HG02970 (cell line): ENCODE data around the gene CFAP46.
"Not testable (repeated sequence)": the region's sequence is repeated elsewhere in the genome, so short reads cannot be mapped to it uniquely, and the experiment has no call there.

Experiments
- ATAC-seq: cut with Tn5 transposase; IDR thresholded peaks from one replicate; pipeline ENCODE4 v1.9.1; 2021; ENCODE audit warnings: mild to moderate bottlenecking, moderate library complexity, moderate number of reproducible peaks; ENCODE audit not compliant: unreplicated experiment, low FRiP score

Gene CFAP46

DNA sequence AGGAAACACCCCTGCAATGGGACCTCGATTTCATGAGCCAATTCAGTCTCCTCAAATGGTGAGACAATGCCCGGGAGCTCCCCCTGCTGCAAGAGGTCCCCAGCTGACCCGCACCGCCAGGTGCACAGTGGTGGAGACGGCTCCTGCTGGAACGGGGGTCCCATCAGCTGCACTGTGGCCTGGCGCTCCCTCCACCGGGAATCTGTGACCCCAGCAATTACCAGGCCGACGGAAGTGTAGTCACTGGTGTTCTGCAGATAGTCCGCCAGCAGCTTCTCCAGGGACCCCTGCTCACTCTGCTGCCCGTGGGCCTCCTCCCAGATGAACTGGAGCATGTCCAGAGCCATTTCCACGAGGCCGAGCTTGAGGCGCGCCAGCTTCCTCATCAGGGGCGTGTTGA is 91.5 kb downstream of the CFAP46 start:
- no peak for ATAC-seq

DNA sequence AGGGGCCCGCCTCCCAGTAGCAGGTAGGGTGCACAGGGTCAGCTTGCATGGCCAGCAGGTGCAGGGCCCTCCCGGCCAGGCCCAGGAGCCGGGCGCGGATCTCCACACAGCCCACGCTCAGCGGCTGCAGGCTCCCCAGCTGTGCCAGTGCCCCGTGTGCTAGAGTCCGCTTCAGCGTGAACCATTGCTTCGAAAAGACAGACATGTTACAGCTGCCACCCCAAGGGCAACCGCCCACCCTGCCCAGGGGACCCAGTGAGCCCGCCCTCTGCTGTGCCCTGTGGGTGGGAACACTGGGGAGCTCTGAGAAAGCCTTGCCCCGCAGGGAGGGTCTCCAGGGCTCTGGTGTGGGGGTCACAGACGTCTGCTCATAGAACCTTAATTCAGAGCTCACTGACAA is 92.1 kb downstream of the CFAP46 start:
- ATAC-seq: no peak

DNA sequence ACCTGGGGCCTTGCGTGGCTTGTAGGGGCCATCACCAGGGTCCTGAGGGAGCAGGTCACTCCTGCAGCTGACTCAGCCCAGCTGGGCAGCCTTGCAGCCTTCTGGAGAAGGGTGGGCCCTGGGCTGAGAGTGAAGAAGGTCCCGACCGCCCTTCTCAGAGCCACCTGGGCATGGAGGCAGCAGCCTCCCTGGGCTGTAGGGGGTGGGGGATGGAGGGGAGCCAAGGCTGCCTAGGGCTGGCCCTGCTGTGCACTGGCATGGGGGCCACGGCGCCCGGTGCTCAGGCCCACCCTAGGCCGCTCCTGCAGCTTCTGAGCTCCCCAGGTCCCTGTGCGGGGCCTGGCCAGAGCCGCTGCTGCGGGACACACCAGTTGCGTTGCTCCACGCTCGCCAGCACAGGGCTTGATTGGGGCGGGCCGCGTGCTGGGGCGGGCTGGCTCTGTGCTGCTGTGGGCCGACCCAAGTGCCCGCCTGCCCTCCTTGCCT is 92.8 kb downstream of the CFAP46 start:
- ATAC-seq: no peak

DNA sequence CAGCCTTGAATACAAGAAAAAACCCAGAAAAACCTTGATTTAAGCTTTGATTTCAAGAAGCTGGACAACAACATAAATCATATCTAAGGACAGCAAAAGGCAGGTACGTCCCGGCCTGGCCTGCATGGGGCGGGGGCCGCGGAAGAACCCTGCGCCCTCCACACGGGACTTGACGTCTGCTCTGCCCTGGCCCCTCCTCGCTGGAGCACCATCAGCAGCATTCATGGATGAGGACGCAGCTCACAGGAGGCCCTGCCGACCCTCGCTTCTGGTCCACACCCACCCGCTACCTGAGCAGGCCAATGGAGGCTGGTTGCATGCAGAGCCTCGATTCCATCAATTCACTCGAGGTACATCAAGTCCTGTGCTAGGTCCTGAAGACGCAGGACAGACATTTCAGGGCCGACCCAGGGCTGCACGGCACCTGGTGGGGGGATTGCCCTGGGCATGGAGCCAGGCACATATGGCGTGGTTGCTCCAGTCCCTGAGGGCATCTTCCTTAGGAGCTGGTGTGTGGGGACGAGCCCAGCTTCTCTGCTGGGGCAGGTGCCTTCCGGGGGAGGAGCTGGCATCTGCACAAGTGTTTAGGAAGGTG is 93.3 kb downstream of the CFAP46 start:
- no peak for ATAC-seq

DNA sequence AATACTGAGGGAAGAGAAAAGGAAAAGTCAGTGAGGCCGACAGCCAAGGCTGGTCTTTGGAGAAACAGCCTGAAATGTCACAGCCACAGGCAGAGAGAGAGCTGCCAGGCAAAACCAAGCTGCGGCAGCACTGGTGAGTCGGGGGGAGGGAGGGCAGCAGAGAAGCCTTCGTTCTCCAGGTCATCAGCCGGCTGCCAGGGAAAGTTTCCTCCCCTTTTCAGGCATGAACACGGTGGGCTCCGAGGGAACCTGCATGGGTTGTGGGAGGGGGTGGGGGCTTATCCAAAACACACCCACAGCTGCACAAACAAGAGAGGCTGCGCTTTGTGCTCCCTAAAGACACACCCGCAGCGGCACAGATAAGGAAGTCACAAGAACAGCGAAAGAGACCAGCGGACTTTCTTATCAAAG is 94.1 kb downstream of the CFAP46 start:
- ATAC-seq: no peak

DNA sequence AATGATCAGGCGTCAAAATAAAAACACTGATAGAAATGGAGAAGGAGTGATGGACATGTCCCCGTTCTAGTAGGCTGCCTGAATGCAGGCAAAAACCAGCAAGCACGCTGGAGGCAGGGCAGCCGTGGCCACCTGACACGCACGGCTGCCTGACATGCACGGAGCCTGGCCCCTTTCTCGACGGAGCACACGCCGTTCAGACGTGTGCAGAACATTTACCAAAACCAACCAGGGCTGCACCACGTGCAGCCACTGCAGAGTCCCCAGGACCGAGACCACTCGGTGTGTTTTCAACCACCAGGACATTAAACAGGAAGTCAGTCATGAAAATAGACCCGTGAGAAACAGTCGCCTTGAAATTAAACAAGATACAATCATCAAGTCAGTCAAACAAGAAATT is 94.5 kb downstream of the CFAP46 start:
- ATAC-seq: no peak

DNA sequence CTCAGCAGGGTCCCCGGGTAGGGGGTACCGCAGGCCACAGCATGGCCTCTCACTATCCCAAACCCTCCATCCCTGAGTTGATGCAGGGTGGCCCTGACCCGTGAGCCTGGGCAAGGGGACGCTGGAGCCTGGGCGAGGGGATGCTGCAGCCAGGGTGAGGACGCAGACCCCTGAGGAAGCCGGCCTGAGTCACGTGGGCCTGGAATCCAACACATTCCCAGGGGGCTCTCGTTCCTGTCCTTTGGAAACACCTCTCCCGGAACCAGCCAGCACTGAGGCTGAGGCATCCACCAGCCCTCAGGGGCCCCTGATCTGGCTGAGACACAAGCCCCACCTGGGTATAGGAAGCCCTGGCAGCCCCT is 95.0 kb downstream of the CFAP46 start:
- ATAC-seq: no peak

DNA sequence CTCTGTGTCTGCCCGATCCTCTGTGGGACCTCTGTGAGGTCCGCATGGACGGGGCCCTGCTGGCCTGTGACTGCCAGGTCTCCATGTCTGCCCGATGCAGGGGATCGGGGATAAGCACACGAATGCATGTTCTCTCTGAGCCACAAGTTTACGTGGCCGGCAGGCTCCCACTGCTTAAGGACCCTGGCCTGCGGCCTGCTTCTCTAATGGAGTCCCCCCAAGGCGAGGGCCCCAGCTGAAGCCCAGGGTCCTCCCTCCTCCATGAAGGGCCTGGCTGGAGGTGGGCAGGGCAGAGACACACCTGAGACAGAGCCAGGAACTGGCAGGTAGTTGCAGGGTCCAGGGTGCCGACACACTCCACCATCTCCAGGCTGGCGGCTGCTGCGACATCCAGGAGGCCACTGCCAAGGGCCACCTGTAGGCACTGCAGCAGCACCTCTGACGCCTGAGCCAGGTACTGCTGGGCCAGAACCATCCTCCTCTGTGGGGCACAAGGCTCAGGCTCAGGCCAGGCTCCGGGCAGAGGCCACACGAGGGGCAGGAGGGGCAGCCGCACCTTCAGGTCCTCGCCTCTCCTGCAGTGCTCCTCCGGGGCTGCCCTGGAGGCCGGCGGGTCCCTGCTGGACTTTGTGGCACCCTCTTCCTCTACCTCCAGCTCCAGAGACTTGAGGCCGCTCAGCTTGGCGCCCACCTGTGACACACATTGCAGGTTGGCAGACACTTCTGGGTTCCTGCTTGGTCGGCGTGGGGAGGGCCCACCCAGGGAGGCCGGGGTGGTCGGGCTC is 95.5 kb downstream of the CFAP46 start:
- ATAC-seq: no peak

DNA sequence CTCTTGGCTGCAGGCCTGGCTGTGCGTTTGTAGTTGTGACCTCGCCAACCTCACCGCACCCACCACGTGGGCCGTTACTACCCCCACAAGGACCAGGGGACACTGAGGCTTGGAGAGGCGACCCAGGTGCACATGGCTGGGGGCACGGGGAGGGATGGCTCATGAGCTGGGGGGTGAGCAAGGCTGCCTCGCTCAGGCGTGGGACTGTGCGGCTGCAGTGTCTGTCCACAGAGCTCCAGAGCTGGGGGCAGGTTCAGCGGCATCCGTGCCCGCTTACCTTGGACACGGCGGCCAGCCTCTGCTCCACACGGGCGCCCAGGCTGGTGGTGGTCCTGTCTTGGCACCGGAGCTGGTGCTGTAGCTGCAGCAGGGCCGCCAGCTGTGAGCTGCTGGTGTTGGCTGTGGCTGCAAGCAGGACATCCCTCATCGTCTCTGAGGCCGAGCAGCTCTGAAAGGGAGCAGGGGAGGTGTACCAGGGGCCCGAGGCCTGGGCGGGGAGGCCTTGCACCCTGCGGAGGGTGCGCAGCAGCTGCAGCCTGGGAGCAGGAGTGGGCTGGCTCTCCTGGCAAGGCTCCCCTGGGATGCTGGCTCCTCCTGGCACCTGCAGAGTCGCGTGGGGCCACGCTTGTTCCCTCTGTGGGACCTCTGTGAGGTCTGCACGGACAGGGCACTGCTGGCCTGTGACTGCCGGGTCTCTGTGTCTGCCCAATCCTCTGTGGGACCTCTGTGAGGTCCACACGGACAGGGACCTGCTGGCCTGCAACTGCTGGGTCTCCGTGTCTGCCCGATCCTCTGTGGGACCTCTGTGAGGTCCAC is 96.4 kb downstream of the CFAP46 start:
- ATAC-seq: no peak

DNA sequence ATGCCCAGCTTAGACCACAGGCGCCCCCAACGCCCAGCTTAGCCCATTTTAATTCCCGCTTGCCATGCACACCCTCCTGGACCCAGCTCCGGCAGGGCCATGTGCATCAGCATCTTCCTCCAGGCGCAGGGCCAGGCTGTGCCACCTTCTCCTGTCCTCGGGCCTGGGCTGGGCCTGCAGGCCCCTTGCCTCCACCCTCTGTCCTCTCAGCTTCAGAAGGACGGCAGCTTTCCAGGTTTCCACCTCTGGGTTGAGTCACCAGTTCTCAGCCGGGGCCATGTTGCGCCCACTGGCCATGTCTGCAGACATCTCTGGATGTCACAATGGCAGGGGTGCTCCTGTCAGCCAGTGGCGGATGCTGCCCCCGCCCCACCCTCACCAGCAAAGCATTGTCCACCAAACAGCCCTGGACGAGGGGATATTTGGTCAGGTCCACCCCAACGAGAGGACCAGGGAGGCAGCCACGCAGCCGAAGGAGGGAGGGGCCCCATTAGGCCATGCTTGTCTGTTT is 97.3 kb downstream of the CFAP46 start:
- no peak for ATAC-seq

DNA sequence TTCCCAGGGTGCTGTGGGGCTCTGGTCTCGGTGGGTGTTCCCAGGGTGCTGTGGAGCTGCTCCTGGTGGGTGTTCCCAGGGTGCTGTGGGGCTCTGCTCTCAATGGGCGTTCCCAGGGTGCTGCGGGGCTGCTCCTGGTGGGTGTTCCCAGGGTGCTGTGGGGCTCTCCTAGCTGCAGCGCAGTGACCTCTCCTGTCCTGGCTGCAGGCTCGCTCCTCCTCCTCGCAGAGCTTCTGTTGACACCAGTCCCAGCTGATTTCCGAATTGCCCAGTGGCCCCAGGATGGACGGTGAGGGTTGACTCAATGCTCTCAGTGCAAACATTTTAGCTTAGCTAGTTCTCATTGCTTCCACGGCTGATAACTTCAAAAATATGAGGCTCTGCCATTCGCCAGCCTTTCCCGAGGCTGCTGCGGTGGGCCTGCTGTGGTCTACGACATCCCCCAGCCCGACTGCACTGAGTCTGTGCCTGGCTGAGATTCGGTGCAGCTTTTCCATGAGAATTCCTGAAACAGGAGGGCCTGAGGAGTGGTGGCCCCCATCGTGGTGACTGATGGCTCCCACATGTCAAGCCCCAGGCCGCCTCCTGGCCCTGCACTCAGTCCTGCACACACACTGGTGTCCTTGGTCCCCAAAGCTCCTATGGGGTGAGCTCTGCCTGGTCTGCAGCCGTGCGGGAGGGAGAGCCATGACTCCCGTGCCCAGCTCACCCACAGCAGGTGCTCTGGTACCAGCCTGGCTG is 98.1 kb downstream of the CFAP46 start:
- no peak for ATAC-seq

DNA sequence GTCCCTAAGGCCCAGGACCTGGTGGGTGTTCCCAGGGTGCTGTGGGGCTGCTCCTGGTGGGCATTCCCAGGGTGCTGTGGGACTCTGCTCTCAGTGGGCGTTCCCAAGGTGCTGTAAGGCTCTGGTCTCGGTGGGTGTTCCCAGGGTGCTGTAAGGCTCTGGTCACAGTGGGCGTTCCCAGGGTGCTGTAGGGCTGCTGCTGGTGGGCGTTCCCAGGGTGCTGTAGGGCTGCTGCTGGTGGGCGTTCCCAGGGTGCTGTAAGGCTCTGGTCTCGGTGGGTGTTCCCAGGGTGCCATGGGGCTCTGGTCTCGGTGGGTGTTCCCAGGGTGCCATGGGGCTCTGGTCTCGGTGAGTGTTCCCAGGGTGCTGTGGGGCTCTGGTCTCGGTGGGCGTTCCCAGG is 99.1 kb downstream of the CFAP46 start:
- ATAC-seq: not testable (repeated sequence)

DNA sequence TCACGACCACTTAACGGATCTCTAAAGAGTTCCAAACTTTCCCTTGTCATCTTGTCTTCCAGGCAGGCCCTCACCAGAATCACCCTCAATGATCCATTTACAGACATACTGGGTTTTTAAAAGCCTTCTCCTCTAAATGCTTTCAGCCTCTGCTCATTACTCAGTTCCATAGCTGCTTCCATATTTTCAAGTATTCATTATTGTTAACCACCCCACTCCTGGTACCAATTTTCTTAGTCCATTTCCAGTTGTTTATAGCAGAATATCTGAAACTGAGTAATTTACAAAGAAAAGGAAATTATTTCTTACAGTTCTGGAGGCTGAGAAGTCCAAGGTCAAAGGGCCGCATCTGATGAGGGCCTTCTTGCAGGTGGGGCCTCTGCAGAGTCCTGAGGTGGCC is 100.0 kb downstream of the CFAP46 start:
- no peak for ATAC-seq

DNA sequence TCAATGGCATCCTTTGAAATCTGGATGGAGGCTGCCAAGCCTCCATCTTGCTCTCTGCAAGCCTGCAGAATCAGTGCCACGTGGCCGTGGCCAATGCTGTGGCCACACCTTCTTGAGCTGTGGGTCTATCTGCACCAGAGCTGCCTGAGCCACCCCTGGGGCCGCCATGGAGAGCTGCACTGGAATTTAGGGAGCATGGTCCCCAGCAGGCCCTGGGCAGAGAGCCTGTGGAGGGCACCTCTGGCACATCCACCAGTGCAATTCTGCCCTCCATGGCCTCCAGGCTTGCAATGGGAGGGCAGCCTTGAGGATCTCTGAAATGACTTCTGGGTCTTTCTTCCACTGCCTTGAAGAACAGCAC is 100.8 kb downstream of the CFAP46 start:
- no peak for ATAC-seq

DNA sequence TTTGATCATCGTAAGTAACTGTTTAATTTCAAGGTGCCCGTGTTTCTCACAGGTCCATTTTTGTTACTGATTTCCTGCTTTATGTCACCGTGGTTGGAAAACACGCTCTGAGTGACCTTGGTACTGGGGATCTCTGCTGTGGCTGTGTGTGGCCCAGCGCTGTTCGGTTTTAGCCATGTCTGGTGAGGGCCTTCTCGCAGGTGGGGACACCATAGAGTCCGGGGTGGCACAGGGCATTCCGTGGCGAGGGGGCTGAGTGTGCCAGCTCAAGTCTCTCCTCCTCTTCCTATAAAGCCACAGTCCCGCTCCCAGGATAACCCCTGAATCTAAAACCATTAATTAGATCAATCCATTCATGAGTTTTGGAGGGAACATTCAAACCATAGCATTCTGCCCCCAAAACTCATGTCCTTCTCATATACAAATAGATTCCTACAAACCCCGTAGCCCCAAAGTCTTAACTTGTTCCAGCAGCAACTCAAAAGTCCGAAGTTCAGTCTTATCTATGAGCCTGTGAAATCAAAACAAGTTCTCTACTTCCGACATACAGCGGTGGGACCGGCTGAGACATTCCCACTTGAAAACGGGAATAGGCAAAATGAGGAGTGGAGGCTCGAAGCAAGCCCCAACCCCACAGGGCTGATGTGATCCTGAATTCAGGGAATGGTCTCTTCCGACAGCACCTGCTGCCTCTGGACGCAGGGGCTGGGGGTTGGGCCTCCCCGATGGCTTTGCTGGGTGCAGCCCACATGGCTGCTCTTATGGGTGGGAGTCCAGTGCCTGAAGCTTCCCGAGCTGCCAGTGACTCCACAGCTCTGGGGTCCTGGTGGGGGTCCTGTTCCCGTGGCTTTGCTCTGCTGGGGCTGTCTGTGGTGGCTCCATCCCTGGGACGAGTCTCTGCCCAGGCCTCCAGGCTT is 101.4 kb downstream of the CFAP46 start:
- ATAC-seq: no peak

DNA sequence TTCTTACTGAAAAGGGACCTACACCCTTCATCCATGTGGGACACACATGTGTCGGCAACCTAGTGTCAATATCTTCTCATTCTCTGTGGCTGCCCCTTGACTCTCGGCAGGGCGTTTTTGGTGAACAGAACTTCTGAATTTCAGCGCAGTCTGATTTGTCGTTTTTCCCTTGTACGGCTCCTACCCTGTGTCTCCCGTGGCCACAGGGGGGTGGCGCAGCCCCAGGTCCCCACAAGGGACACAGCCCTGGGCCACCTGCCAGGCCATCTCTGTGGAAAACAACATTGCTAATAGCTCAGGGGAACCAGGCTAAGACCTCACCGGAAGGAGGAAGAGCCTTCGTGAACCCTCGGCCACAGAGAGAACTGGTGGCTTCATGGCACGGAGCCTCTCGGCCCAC is 103.3 kb downstream of the CFAP46 start:
- ATAC-seq: no peak

DNA sequence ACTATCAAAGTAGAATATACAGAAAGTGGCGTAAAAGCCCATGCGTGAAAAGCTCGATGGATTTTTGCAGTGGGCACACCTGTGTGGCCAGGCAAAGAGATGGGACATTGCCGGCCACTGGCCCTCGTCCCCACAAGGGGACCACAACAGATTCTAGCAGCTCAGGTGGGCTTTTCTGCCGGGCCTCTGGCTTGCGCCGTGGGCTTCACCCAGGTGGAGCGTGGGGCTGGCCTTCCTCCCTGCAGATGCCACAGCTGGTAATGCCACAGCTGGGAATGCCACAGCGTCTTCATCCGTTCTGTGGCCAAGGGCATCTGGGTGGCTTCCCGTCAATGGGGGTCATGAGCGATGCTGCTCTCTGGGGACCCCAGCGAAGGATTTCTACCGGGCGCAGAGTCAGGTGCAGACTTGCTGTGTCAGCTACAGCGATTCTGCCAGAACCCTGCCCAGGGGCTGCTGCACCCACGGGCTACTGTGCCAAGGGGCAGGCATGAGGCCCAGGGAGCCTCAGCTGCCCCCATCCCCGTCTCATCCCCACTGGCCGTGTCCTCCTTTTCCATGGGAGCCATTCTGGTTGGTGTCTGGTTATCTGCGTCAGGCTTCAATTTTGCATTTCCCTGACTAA is 103.9 kb downstream of the CFAP46 start:
- ATAC-seq: no peak

DNA sequence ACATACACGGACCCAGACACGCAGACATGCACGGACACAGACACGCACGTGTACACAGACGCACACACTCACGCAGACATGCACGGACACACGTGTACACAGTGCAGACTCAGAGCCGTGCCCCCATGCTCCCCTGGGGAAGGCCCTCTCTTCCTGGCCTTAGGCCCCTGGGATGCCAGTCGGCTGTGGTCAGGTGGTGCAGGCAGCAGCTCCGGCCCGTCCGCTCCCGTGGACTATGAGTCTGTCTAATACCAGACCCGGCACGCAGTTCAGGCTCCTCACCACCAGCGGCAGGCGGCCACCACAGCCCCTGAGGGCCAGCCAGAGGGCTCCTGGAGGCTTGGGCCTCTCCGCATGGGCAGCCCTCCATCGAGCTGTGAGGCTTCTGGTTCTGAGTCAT is 104.5 kb downstream of the CFAP46 start:
- no peak for ATAC-seq
